ENCODE results near the gene PRR3. TPM values are rescaled to one million over a fixed set of nuclear protein-coding genes. Genes with fewer than 3 reads are reported as not detected.

Gene PRR3
- total and polyA plus RNA-seq, 9 of the 15 experiments (the other 6 are each of a cell fraction or from before 2014, with no cell fraction given), result 23.5 to 59.6 (median 28.8) TPM

DNA sequence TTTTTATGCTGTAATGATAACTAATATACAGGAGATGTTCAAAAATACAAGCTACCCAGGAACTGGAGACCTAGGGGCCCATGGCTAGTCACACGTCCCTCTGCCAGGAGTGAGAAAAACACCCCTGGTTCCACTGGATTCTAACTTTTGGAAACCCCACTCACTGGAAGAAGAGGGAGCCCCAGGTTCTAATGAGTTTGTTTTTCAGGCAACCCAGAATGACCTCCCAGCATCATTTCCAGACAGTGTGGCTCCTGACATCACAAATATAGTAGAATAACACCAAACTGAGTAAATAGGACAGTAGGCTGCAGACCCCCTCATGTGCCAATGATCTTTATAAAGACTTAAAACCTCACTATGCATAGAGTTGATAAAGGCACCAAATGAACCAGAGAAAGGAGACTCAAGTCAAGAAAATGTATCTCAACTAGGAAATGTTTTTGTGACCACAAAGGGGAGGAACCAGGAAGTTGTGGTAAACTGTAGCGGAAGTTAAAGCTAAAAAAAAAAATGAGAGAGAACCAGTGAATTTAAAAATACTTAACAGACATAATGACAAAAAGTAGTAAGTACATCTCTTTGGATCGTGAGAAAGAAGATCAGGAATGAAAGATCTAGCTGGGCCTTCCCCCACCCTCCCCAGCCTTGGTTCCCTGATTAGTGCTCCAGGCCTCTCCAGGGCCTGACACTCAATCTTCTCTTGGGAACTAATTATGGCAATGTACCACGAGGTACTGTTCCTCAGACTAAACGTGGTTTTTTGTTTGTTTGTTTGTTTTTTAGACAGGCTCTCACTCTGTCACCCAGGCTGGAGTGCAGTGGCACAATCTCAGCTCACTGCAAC is 48.0 kb upstream of the PRR3 start (continued):
- TF ChIP-seq, protein P1, sequence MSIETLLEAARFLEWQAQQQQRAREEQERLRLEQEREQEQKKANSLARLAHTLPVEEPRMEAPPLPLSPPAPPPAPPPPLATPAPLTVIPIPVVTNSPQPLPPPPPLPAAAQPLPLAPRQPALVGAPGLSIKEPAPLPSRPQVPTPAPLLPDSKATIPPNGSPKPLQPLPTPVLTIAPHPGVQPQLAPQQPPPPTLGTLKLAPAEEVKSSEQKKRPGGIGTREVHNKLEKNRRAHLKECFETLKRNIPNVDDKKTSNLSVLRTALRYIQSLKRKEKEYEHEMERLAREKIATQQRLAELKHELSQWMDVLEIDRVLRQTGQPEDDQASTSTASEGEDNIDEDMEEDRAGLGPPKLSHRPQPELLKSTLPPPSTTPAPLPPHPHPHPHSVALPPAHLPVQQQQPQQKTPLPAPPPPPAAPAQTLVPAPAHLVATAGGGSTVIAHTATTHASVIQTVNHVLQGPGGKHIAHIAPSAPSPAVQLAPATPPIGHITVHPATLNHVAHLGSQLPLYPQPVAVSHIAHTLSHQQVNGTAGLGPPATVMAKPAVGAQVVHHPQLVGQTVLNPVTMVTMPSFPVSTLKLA (conservative IDR thresholded peaks at IDR 0.05), result no peak
- no peak for TF ChIP-seq DIDO1 (tag; IDR thresholded peaks at IDR 0.05; ENCODE audit: low read depth)
- no peak for TF ChIP-seq FOXA1 (IDR thresholded peaks at IDR 0.05; ENCODE audit: borderline replicate concordance)
- no peak for TF ChIP-seq ZBTB2 (IDR thresholded peaks at IDR 0.05)
- peak; percentile 96 to 99 for TF ChIP-seq ETV6 (IDR thresholded peaks at IDR 0.05; ENCODE audit: borderline replicate concordance in 1 of 2, low read depth in 2 of 2, low read length in 1 of 2)
- TF ChIP-seq ETV6 (CRISPR knock-in tag; IDR thresholded peaks at IDR 0.05; ENCODE audit: borderline replicate concordance), result no peak
- no peak for TF ChIP-seq KLF1 (tag; IDR thresholded peaks at IDR 0.05)
- no peak for TF ChIP-seq TOE1 (IDR thresholded peaks at IDR 0.05; ENCODE audit: borderline replicate concordance)
- no peak for TF ChIP-seq TOE1 (CRISPR knock-in tag; IDR thresholded peaks at IDR 0.05; ENCODE audit: borderline replicate concordance, low read depth)
- TF ChIP-seq PYGO2 (tag; IDR thresholded peaks at IDR 0.05), result 0 out of 2 replicates have a peak, but pooled peaks have one; percentile 15
- TF ChIP-seq, protein P2, sequence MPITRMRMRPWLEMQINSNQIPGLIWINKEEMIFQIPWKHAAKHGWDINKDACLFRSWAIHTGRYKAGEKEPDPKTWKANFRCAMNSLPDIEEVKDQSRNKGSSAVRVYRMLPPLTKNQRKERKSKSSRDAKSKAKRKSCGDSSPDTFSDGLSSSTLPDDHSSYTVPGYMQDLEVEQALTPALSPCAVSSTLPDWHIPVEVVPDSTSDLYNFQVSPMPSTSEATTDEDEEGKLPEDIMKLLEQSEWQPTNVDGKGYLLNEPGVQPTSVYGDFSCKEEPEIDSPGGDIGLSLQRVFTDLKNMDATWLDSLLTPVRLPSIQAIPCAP (CRISPR knock-in tag; IDR thresholded peaks at IDR 0.05; ENCODE audit: borderline replicate concordance), result no peak
- no peak for TF ChIP-seq FOS (IDR thresholded peaks at IDR 0.05; ENCODE audit: extremely low read depth, insufficient read length)
- TF ChIP-seq ZNF766 (CRISPR knock-in tag; conservative IDR thresholded peaks at IDR 0.05), result no peak; the same call in none of the 2 replicates
- TF ChIP-seq MYC (IDR thresholded peaks at IDR 0.05; ENCODE audit: low read depth, low read length), result no peak
- TF ChIP-seq MYC (CRISPR knock-in tag; IDR thresholded peaks at IDR 0.05; ENCODE audit: borderline replicate concordance, low read depth), result 0 out of 2 replicates have a peak, but pooled peaks have one; percentile 21
- TF ChIP-seq VEZF1 (CRISPR knock-in tag; IDR thresholded peaks at IDR 0.05), result no peak
- no peak for TF ChIP-seq HCFC1 (IDR thresholded peaks at IDR 0.05; ENCODE audit: low read depth, low read length)
- TF ChIP-seq TAF15 (IDR thresholded peaks at IDR 0.05; ENCODE audit: low read depth, low read length), result no peak
